WTC11 (cell line): ENCODE results near the gene PTPRC. TPM values are rescaled to one million over a fixed set of nuclear protein-coding genes. Genes with fewer than 3 reads are reported as not detected.

ENCODE experiments used
- ATAC-seq: fragments of 200-7000 bp; cut with Tn5 transposase; 2 replicates; pipeline ENCODE4 v1.10.0; 2021; ENCODE audit warnings: mild to moderate bottlenecking, moderate library complexity
- CTCF ChIA-PET: fragments of 300-600 bp; sonication (Branson Sonifier 250); formaldehyde crosslinking; loops from one replicate; lab custom pipeline; 2021; ENCODE audit warnings: antibody characterized with exemption; lab: Charles Lee
- POLR2A ChIA-PET: fragments of 350-600 bp; sonication (Branson Sonifier 250); formaldehyde crosslinking; loops from one replicate; lab custom pipeline; 2021; ENCODE audit warnings: antibody characterized with exemption; lab: Charles Lee
- DNase-seq: peaks from one replicate; pipeline ENCODE4 v3.0.0; 2021; ENCODE audit warnings: low spot score
- H3K27ac Mint-ChIP-seq: 2 replicates; pipeline ENCODE4 v1.8.0; 2021; ENCODE audit warnings: mixed read lengths
- H3K27me3 Mint-ChIP-seq: 2 replicates; pipeline ENCODE4 v1.8.0; 2021; ENCODE audit warnings: low read depth, mild to moderate bottlenecking, moderate library complexity, mixed read lengths
- H3K36me3 Mint-ChIP-seq: 2 replicates; pipeline ENCODE4 v1.8.0; 2021; ENCODE audit warnings: mixed read lengths
- H3K4me1 Mint-ChIP-seq: 2 replicates; pipeline ENCODE4 v1.8.0; 2022; ENCODE audit warnings: mixed read lengths
- H3K4me3 Mint-ChIP-seq: 2 replicates; pipeline ENCODE4 v1.8.0; 2021; ENCODE audit warnings: mild to moderate bottlenecking, moderate library complexity, mixed read lengths
- H3K9me3 Mint-ChIP-seq: 2 replicates; pipeline ENCODE4 v1.8.0; 2021; ENCODE audit warnings: mixed read lengths
- CREB1 ChIP-seq: sonication (generic); formaldehyde crosslinking; IDR thresholded peaks from 2 replicates; pipeline ENCODE4 v1.8.0; 2023; ENCODE audit warnings: mild to moderate bottlenecking, missing genetic modification reagents
- FOXP4 ChIP-seq: sonication (generic); formaldehyde crosslinking; IDR thresholded peaks from 2 replicates; pipeline ENCODE4 v1.8.0; 2022; ENCODE audit warnings: mild to moderate bottlenecking, missing genetic modification reagents
- IRF2 ChIP-seq: sonication (generic); formaldehyde crosslinking; IDR thresholded peaks from 2 replicates; pipeline ENCODE4 v1.8.0; 2022; ENCODE audit warnings: low read depth, missing genetic modification reagents, borderline replicate concordance
- JUN ChIP-seq: sonication (generic); formaldehyde crosslinking; IDR thresholded peaks from 2 replicates; pipeline ENCODE4 v1.8.0; 2023; ENCODE audit warnings: mild to moderate bottlenecking, missing genetic modification reagents
- MXD4 ChIP-seq: fragments of 250-450 bp; sonication (Bioruptor Pico); IDR thresholded peaks from 2 replicates; pipeline ENCODE4 v1.8.0; 2021; ENCODE audit warnings: mild to moderate bottlenecking, moderate library complexity, borderline replicate concordance
- NFATC4 ChIP-seq: fragments of 250-450 bp; sonication (Bioruptor Pico); IDR thresholded peaks from 2 replicates; pipeline ENCODE4 v1.9.0; 2021; ENCODE audit warnings: mild to moderate bottlenecking
- NFYB ChIP-seq: sonication (generic); formaldehyde crosslinking; conservative IDR thresholded peaks from 2 replicates; pipeline ENCODE4 v1.8.0; 2022; ENCODE audit warnings: low read depth, missing genetic modification reagents
- NR3C1 ChIP-seq: sonication (generic); formaldehyde crosslinking; conservative IDR thresholded peaks from 2 replicates; pipeline ENCODE4 v1.8.1; 2023; ENCODE audit warnings: low read depth, mild to moderate bottlenecking, missing genetic modification reagents
- TEAD1 ChIP-seq: sonication (generic); formaldehyde crosslinking; IDR thresholded peaks from 2 replicates; pipeline ENCODE4 v1.8.0; 2022; ENCODE audit warnings: mild to moderate bottlenecking, missing genetic modification reagents
- TEAD4 ChIP-seq: sonication (generic); formaldehyde crosslinking; IDR thresholded peaks from 2 replicates; pipeline ENCODE4 v1.8.0; 2022; ENCODE audit warnings: mild to moderate bottlenecking, missing genetic modification reagents
- ZNF317 ChIP-seq: sonication (generic); formaldehyde crosslinking; IDR thresholded peaks from 2 replicates; pipeline ENCODE4 v1.8.1; 2023; ENCODE audit warnings: low read depth, mild to moderate bottlenecking, moderate library complexity, missing genetic modification reagents, borderline replicate concordance
- ZNF416 ChIP-seq: fragments of 250-450 bp; sonication (Bioruptor Pico); IDR thresholded peaks from 2 replicates; pipeline ENCODE4 v1.9.0; 2021; ENCODE audit warnings: mild to moderate bottlenecking, inconsistent platforms
- ZNF423 ChIP-seq: fragments of 250-450 bp; sonication (Bioruptor Pico); IDR thresholded peaks from 2 replicates; pipeline ENCODE4 v2.1.2; 2022; ENCODE audit warnings: mild to moderate bottlenecking, moderate library complexity
- total RNA-seq: library from RNA; stranded (reverse); gene quantifications from 3 replicates; pipeline ENCODE4 v1.2.3, GENCODE V29; 2021
- TF ChIP-seq, protein P1 (sequence below): sonication (generic); formaldehyde crosslinking; IDR thresholded peaks from 2 replicates; pipeline ENCODE4 v1.8.1; 2023; ENCODE audit warnings: mild to moderate bottlenecking, missing genetic modification reagents, moderate library complexity
- TF ChIP-seq, protein P2 (sequence below): sonication (generic); formaldehyde crosslinking; IDR thresholded peaks from 2 replicates; pipeline ENCODE4 v1.8.1; 2023; ENCODE audit warnings: mild to moderate bottlenecking, moderate library complexity, missing genetic modification reagents
- TF ChIP-seq, protein P3 (sequence below): sonication (generic); formaldehyde crosslinking; IDR thresholded peaks from 2 replicates; pipeline ENCODE4 v1.8.0; 2023; ENCODE audit warnings: missing genetic modification reagents
- TF ChIP-seq, protein P4 (sequence below): fragments of 250-450 bp; sonication (Bioruptor Pico); IDR thresholded peaks from 2 replicates; pipeline ENCODE4 v1.9.0; 2021; ENCODE audit warnings: mild to moderate bottlenecking, borderline replicate concordance
- TF ChIP-seq, protein P5 (sequence below): sonication (generic); formaldehyde crosslinking; IDR thresholded peaks from 2 replicates; pipeline ENCODE4 v1.8.0; 2022; ENCODE audit warnings: mild to moderate bottlenecking, missing genetic modification reagents
- TF ChIP-seq, protein P6 (sequence below): sonication (generic); formaldehyde crosslinking; IDR thresholded peaks from 2 replicates; pipeline ENCODE4 v1.8.1; 2022; ENCODE audit warnings: low read depth, missing genetic modification reagents, borderline replicate concordance
- TF ChIP-seq, protein P7 (sequence below): fragments of 250-450 bp; sonication (Bioruptor Pico); IDR thresholded peaks from 2 replicates; pipeline ENCODE4 v2.1.2; 2022; ENCODE audit warnings: mild to moderate bottlenecking, moderate library complexity

The PTPRC gene
- total RNA-seq, 1 experiment from 2014 or later = 1.4 TPM

GRCh38 chr1:198632007-198632406 is 6.8 kb upstream of the PTPRC start:
- TF ChIP-seq NFYB (CRISPR knock-in tag) (no peak), TEAD1 (CRISPR knock-in tag) (no peak), IRF2 (CRISPR knock-in tag) (no peak), FOXP4 (no peak), MXD4 (CRISPR knock-in tag) (no peak)
- TF ChIP-seq, protein P1, sequence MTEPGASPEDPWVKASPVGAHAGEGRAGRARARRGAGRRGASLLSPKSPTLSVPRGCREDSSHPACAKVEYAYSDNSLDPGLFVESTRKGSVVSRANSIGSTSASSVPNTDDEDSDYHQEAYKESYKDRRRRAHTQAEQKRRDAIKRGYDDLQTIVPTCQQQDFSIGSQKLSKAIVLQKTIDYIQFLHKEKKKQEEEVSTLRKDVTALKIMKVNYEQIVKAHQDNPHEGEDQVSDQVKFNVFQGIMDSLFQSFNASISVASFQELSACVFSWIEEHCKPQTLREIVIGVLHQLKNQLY (CRISPR knock-in tag) = no peak
- CTCF ChIA-PET = no interaction called here
- no peak overlapping the region for H3K4me3 Mint-ChIP-seq
- POLR2A ChIA-PET = no interaction called here
- peaks cover 16% of the 10 kb centered on the region for H3K9me3 Mint-ChIP-seq
- no peak overlapping the region for H3K27ac Mint-ChIP-seq
- no peaks in the 10 kb centered on the region for H3K27me3 Mint-ChIP-seq
- ATAC-seq (no peak), DNase-seq (no peak)
- no peaks in the 10 kb centered on the region for H3K4me1 Mint-ChIP-seq
- no peaks in the 10 kb centered on the region for H3K36me3 Mint-ChIP-seq

GRCh38 chr1:198633675-198634121 is 5.1 kb upstream of the PTPRC start:
- Mint-ChIP-seq H3K36me3 (no peaks in the 10 kb centered on the region), H3K4me1 (no peaks in the 10 kb centered on the region), H3K9me3 (peaks cover 16% of the 10 kb centered on the region), H3K4me3 (no peak overlapping the region), H3K27ac (no peak overlapping the region), H3K27me3 (no peaks in the 10 kb centered on the region)
- ATAC-seq = no peak
- no peak for DNase-seq
- TF ChIP-seq, protein P2, sequence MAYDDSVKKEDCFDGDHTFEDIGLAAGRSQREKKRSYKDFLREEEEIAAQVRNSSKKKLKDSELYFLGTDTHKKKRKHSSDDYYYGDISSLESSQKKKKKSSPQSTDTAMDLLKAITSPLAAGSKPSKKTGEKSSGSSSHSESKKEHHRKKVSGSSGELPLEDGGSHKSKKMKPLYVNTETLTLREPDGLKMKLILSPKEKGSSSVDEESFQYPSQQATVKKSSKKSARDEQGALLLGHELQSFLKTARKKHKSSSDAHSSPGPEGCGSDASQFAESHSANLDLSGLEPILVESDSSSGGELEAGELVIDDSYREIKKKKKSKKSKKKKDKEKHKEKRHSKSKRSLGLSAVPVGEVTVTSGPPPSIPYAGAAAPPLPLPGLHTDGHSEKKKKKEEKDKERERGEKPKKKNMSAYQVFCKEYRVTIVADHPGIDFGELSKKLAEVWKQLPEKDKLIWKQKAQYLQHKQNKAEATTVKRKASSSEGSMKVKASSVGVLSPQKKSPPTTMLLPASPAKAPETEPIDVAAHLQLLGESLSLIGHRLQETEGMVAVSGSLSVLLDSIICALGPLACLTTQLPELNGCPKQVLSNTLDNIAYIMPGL (CRISPR knock-in tag) = no peak
- TF ChIP-seq, protein P3, sequence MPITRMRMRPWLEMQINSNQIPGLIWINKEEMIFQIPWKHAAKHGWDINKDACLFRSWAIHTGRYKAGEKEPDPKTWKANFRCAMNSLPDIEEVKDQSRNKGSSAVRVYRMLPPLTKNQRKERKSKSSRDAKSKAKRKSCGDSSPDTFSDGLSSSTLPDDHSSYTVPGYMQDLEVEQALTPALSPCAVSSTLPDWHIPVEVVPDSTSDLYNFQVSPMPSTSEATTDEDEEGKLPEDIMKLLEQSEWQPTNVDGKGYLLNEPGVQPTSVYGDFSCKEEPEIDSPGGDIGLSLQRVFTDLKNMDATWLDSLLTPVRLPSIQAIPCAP (CRISPR knock-in tag) = no peak
- TF ChIP-seq, protein P4, sequence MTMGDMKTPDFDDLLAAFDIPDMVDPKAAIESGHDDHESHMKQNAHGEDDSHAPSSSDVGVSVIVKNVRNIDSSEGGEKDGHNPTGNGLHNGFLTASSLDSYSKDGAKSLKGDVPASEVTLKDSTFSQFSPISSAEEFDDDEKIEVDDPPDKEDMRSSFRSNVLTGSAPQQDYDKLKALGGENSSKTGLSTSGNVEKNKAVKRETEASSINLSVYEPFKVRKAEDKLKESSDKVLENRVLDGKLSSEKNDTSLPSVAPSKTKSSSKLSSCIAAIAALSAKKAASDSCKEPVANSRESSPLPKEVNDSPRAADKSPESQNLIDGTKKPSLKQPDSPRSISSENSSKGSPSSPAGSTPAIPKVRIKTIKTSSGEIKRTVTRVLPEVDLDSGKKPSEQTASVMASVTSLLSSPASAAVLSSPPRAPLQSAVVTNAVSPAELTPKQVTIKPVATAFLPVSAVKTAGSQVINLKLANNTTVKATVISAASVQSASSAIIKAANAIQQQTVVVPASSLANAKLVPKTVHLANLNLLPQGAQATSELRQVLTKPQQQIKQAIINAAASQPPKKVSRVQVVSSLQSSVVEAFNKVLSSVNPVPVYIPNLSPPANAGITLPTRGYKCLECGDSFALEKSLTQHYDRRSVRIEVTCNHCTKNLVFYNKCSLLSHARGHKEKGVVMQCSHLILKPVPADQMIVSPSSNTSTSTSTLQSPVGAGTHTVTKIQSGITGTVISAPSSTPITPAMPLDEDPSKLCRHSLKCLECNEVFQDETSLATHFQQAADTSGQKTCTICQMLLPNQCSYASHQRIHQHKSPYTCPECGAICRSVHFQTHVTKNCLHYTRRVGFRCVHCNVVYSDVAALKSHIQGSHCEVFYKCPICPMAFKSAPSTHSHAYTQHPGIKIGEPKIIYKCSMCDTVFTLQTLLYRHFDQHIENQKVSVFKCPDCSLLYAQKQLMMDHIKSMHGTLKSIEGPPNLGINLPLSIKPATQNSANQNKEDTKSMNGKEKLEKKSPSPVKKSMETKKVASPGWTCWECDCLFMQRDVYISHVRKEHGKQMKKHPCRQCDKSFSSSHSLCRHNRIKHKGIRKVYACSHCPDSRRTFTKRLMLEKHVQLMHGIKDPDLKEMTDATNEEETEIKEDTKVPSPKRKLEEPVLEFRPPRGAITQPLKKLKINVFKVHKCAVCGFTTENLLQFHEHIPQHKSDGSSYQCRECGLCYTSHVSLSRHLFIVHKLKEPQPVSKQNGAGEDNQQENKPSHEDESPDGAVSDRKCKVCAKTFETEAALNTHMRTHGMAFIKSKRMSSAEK (CRISPR knock-in tag) = no peak
- TF ChIP-seq CREB1 (CRISPR knock-in tag) (no peak), ZNF317 (no peak), JUN (CRISPR knock-in tag) (no peak), NFATC4 (CRISPR knock-in tag) (no peak), ZNF416 (CRISPR knock-in tag) (no peak), NR3C1 (CRISPR knock-in tag) (no peak), TEAD4 (CRISPR knock-in tag) (no peak), ZNF423 (CRISPR knock-in tag) (no peak)
- TF ChIP-seq, protein P5, sequence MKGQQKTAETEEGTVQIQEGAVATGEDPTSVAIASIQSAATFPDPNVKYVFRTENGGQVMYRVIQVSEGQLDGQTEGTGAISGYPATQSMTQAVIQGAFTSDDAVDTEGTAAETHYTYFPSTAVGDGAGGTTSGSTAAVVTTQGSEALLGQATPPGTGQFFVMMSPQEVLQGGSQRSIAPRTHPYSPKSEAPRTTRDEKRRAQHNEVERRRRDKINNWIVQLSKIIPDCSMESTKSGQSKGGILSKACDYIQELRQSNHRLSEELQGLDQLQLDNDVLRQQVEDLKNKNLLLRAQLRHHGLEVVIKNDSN (CRISPR knock-in tag) = no peak
- TF ChIP-seq, protein P6, sequence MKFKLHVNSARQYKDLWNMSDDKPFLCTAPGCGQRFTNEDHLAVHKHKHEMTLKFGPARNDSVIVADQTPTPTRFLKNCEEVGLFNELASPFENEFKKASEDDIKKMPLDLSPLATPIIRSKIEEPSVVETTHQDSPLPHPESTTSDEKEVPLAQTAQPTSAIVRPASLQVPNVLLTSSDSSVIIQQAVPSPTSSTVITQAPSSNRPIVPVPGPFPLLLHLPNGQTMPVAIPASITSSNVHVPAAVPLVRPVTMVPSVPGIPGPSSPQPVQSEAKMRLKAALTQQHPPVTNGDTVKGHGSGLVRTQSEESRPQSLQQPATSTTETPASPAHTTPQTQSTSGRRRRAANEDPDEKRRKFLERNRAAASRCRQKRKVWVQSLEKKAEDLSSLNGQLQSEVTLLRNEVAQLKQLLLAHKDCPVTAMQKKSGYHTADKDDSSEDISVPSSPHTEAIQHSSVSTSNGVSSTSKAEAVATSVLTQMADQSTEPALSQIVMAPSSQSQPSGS (CRISPR knock-in tag) = no peak
- TF ChIP-seq, protein P7, sequence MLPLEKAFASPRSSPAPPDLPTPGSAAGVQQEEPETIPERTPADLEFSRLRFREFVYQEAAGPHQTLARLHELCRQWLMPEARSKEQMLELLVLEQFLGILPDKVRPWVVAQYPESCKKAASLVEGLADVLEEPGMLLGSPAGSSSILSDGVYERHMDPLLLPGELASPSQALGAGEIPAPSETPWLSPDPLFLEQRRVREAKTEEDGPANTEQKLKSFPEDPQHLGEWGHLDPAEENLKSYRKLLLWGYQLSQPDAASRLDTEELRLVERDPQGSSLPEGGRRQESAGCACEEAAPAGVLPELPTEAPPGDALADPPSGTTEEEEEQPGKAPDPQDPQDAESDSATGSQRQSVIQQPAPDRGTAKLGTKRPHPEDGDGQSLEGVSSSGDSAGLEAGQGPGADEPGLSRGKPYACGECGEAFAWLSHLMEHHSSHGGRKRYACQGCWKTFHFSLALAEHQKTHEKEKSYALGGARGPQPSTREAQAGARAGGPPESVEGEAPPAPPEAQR (CRISPR knock-in tag) = no peak
- ChIA-PET CTCF (no interaction called here), POLR2A (no interaction called here)
